Mucosa of descending colon (tissue), 3 donors: ENCODE results near the gene TBC1D32. TPM values are rescaled to one million over a fixed set of nuclear protein-coding genes. Genes with fewer than 3 reads are reported as not detected.

Experiments used
- ATAC-seq: fragments of 200-7000 bp; cut with Tn5 transposase; one replicate; pipeline ENCODE4 v1.9.1; 2020; ENCODE audit warnings: mild to moderate bottlenecking, moderate library complexity
- DNase-seq, 3 donors: peaks; one replicate each; pipeline ENCODE4 v3.0.0-alpha.2; 2020
- H3K36me3 ChIP-seq: fragments of 200-600 bp; one replicate; pipeline ENCODE4 v1.8.0; 2021; ENCODE audit warnings: low read depth, mild to moderate bottlenecking
- H3K4me1 ChIP-seq: fragments of 200-600 bp; one replicate; pipeline ENCODE4 v1.8.0; 2021; ENCODE audit warnings: low read depth, mild to moderate bottlenecking
- H3K4me3 ChIP-seq: fragments of 200-600 bp; one replicate; pipeline ENCODE4 v1.8.0; 2021; ENCODE audit warnings: mild to moderate bottlenecking
- H3K9me3 ChIP-seq: fragments of 200-600 bp; one replicate; pipeline ENCODE4 v1.8.0; 2021; ENCODE audit warnings: mild to moderate bottlenecking
- CTCF ChIP-seq: fragments of 200-600 bp; IDR thresholded peaks from one replicate; pipeline ENCODE4 v1.8.0; 2022; ENCODE audit warnings: antibody characterized with exemption, mild to moderate bottlenecking
- intact Hi-C, 2 donors: fragments of 100-400 bp; cut with DNase I in 1 of 2; cut with micrococcal nuclease in 1 of 2; formaldehyde crosslinking; loops; one replicate each; pipeline versions ENCODE4 v1.11.0 to v1.11.1; 2022; cut with DNase I, micrococcal nuclease
- total RNA-seq, 3 donors: library from RNA; stranded (reverse); fragmentation: NEBNext Ultra II Directional in 2 of 3; extraction: Animal tissue kit (Norgen Biotek cat#: 25700) in 2 of 3; gene quantifications; one replicate each; pipeline versions ENCODE4 v1.2.1 to v1.2.4, GENCODE V29; 2021 to 2023
- donor health status: DM: no; HTN: no; CAD: no; lungs with moderate emphysema.
- donor health status: DM: no; HTN: no; CAD: no.
- donor health status: DM: no; HTN: yes; CAD: no.

The TBC1D32 gene
- total RNA-seq, 3 donors from 2014 or later: 6.0 to 13.2 (median 8.6) TPM

- TF ChIP-seq CTCF: no peak
- Histone ChIP-seq H3K4me1 (no peaks in the 10 kb centered on the region), H3K9me3 (peaks cover 18% of the 10 kb centered on the region), H3K4me3 (no peak overlapping the region), H3K36me3 (no peaks in the 10 kb centered on the region)
- no peak for ATAC-seq
- intact Hi-C loops: no loop called here
- DNase-seq: no peak
Observed at GRCh38 chr6:121263742-121264141, 70.5 kb downstream of the TBC1D32 start.

- no peak overlapping the region for H3K4me3 ChIP-seq
- peak in 1 of 3 donors; percentile 42 for DNase-seq
- H3K9me3 ChIP-seq: peaks cover 7% of the 10 kb centered on the region
- no peaks in the 10 kb centered on the region for H3K4me1 ChIP-seq
- H3K36me3 ChIP-seq: no peaks in the 10 kb centered on the region
- peak; percentile 21 for ATAC-seq
- TF ChIP-seq CTCF: no peak
- intact Hi-C loops: no loop called here
Observed at GRCh38 chr6:121260651-121261102, 73.6 kb downstream of the TBC1D32 start.

- Histone ChIP-seq H3K4me1 (no peaks in the 10 kb centered on the region), H3K9me3 (peaks cover 14% of the 10 kb centered on the region), H3K36me3 (no peaks in the 10 kb centered on the region), H3K4me3 (no peak overlapping the region)
- ATAC-seq (no peak), DNase-seq (no peak)
- TF ChIP-seq CTCF: no peak
- intact Hi-C loops: no loop called here
Observed at GRCh38 chr6:121247386-121247785, 86.9 kb downstream of the TBC1D32 start.

GRCh38 chr6:121242386-121242785 lies 91.9 kb downstream of the TBC1D32 start:
- no peaks in the 10 kb centered on the region for H3K4me1 ChIP-seq
- intact Hi-C loops: no loop called here
- DNase-seq (no peak), ATAC-seq (no peak)
- peaks cover 3% of the 10 kb centered on the region for H3K9me3 ChIP-seq
- no peaks in the 10 kb centered on the region for H3K36me3 ChIP-seq
- no peak for TF ChIP-seq CTCF
- no peak overlapping the region for H3K4me3 ChIP-seq

GRCh38 chr6:121237859-121238258 lies 96.4 kb downstream of the TBC1D32 start:
- Histone ChIP-seq H3K4me3 (no peak overlapping the region), H3K9me3 (no peaks in the 10 kb centered on the region), H3K36me3 (no peaks in the 10 kb centered on the region), H3K4me1 (no peaks in the 10 kb centered on the region)
- ATAC-seq (no peak), DNase-seq (no peak)
- intact Hi-C loops: no loop called here
- no peak for TF ChIP-seq CTCF

- no peaks in the 10 kb centered on the region for H3K4me1 ChIP-seq
- no peak for TF ChIP-seq CTCF
- H3K9me3 ChIP-seq: no peaks in the 10 kb centered on the region
- intact Hi-C loops: no loop called here
- ATAC-seq (no peak), DNase-seq (no peak)
- no peaks in the 10 kb centered on the region for H3K36me3 ChIP-seq
- no peak overlapping the region for H3K4me3 ChIP-seq
Observed at GRCh38 chr6:121236984-121237383, 97.3 kb downstream of the TBC1D32 start.
